HG03342 (cell line): ENCODE results near the gene GNA12.

Experiments
- ATAC-seq: cut with Tn5 transposase; IDR thresholded peaks from one replicate; pipeline ENCODE4 v1.9.1; 2021; ENCODE audit warnings: mild to moderate bottlenecking, moderate library complexity; ENCODE audit not compliant: unreplicated experiment

Gene GNA12

GRCh38 chr7:2717293-2718261 lies 126.5 kb downstream of the GNA12 start:
- ATAC-seq, result no peak

GRCh38 chr7:2716906-2717292 lies 127.2 kb downstream of the GNA12 start:
- no peak for ATAC-seq

GRCh38 chr7:2716488-2716887 lies 127.6 kb downstream of the GNA12 start:
- no peak for ATAC-seq

GRCh38 chr7:2715341-2716231 lies 128.5 kb downstream of the GNA12 start:
- ATAC-seq, result no peak

GRCh38 chr7:2714636-2715035 lies 129.5 kb downstream of the GNA12 start:
- no peak for ATAC-seq

GRCh38 chr7:2713978-2714377 lies 130.1 kb downstream of the GNA12 start:
- no peak for ATAC-seq

- ATAC-seq, result no peak
Observed at GRCh38 chr7:2713370-2713769, 130.7 kb downstream of the GNA12 start.

- no peak for ATAC-seq
Observed at GRCh38 chr7:2711895-2712675, 132.0 kb downstream of the GNA12 start.

- ATAC-seq, result no peak
Observed at GRCh38 chr7:2710901-2711551, 133.1 kb downstream of the GNA12 start.

GRCh38 chr7:2710286-2710655 lies 133.8 kb downstream of the GNA12 start:
- peak; percentile 54 for ATAC-seq

GRCh38 chr7:2709553-2710285 lies 134.4 kb downstream of the GNA12 start:
- peak; percentile 83 for ATAC-seq

- no peak for ATAC-seq
Observed at GRCh38 chr7:2708547-2709310, 135.4 kb downstream of the GNA12 start.

GRCh38 chr7:2708041-2708440 lies 136.1 kb downstream of the GNA12 start:
- ATAC-seq, result no peak

GRCh38 chr7:2707481-2707880 lies 136.6 kb downstream of the GNA12 start:
- ATAC-seq, result no peak

GRCh38 chr7:2706685-2707126 lies 137.4 kb downstream of the GNA12 start:
- ATAC-seq, result no peak

GRCh38 chr7:2705371-2706096 lies 138.6 kb downstream of the GNA12 start:
- ATAC-seq, result no peak

GRCh38 chr7:2702594-2702957 lies 141.5 kb downstream of the GNA12 start:
- no peak for ATAC-seq

GRCh38 chr7:2701832-2702593 lies 142.1 kb downstream of the GNA12 start:
- ATAC-seq, result no peak
